AML-193 (cell line): ENCODE data around the gene KCNN3.
A peak's percentile ranks its signal among the peaks of the same experiment; 100 is the strongest.
"Not testable (repeated sequence)": the region's sequence is repeated elsewhere in the genome, so short reads cannot be mapped to it uniquely, and the experiment has no call there.

ENCODE experiments used
- DNase-seq, 2 experiments: peaks; one replicate each; lab custom pipeline; 2025; lab: John Stamatoyannopoulos, UW

Gene KCNN3

GRCh38 chr1:154870115-154870571 lies at the start of gene KCNN3:
KCNN3 (minus strand) TSS chr1:154870281; CDS start chr1:154869964, 317 bp downstream.
- DNase-seq, result no peak

GRCh38 chr1:154913273-154913672 lies 43.2 kb upstream of the KCNN3 start:
- no peak for DNase-seq

GRCh38 chr1:154912755-154913154 lies 42.7 kb upstream of the KCNN3 start:
- DNase-seq, result no peak

- no peak for DNase-seq
Observed at GRCh38 chr1:154911691-154912550, 41.8 kb upstream of the KCNN3 start.

- no peak for DNase-seq
Observed at GRCh38 chr1:154910851-154911250, 40.8 kb upstream of the KCNN3 start.

- no peak for DNase-seq
Observed at GRCh38 chr1:154908937-154909336, 38.9 kb upstream of the KCNN3 start.

- DNase-seq, result not testable (repeated sequence)
Observed at GRCh38 chr1:154908129-154908528, 38.0 kb upstream of the KCNN3 start.

GRCh38 chr1:154906621-154907081 lies 36.6 kb upstream of the KCNN3 start:
- peak; percentile 2 to 16 for DNase-seq

GRCh38 chr1:154902938-154903566 lies 33.0 kb upstream of the KCNN3 start:
- DNase-seq, result no peak

DNA sequence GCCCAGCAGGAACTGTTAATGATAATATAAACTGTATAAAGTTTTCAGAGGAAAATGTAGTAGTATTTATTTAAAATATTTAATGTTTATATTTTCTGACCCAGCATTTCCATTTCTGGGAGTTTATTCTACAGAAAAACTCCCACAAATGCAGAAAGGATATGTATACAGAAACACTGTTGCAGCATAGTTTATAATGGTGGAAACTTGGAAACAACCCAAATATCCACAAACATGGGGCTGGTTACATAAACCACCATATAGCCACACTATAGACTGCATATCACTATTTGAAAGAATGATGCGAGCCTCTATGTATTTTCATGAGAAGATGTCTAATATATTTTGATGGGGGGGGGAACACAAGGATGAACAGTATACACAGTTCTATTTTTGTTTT lies 31.5 kb upstream of the KCNN3 start:
- no peak for DNase-seq

GRCh38 chr1:154899041-154899440 lies 29.0 kb upstream of the KCNN3 start:
- DNase-seq, result no peak

DNA sequence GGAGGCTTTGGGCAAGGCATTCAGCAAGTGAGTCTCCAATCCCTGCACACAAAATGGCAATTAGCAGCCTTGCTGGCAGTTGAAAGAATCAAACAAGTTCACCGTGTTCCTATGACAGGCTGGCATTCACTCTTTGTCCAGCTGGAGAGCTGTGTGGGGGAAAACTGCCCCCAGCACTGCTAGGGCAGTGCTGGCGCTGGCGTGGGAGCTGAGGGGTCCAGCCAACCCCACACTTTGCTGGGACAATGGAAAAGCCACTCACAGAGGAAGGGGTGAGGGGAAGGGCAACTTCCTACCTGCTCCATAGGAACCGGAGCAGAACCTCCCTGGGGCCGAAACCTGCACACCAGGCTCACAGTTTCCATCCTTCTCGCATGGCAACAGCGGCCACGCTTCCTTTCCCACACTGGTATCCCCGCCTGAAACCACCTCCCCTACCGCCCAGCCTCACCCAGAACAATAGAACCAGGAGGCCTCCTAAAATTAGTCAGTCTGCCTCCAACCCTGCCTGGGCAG lies 26.7 kb upstream of the KCNN3 start:
- no peak for DNase-seq

- DNase-seq, result no peak
Observed at GRCh38 chr1:154895798-154896197, 25.7 kb upstream of the KCNN3 start.

GRCh38 chr1:154891452-154891851 lies 21.4 kb upstream of the KCNN3 start:
- DNase-seq, result no peak

DNA sequence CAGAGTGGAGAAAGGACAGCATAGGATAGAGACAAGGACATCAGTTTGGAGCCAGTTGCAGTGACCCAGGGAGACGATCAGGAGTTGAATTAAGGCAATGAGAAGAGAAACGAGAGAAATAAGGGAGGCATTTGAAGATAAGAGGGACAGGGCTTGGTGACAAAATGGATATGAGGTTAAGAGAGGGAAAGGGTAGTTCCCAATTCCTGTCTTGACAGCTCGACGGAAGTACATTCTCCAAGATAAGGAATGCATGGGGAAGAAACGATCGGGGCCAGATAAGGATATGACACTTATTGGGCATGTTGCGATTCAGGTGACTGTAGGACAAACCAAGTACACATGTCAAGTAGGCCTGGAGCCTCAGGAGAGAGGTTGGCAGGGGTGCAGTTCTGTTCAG lies 18.7 kb upstream of the KCNN3 start:
- DNase-seq, result no peak

DNA sequence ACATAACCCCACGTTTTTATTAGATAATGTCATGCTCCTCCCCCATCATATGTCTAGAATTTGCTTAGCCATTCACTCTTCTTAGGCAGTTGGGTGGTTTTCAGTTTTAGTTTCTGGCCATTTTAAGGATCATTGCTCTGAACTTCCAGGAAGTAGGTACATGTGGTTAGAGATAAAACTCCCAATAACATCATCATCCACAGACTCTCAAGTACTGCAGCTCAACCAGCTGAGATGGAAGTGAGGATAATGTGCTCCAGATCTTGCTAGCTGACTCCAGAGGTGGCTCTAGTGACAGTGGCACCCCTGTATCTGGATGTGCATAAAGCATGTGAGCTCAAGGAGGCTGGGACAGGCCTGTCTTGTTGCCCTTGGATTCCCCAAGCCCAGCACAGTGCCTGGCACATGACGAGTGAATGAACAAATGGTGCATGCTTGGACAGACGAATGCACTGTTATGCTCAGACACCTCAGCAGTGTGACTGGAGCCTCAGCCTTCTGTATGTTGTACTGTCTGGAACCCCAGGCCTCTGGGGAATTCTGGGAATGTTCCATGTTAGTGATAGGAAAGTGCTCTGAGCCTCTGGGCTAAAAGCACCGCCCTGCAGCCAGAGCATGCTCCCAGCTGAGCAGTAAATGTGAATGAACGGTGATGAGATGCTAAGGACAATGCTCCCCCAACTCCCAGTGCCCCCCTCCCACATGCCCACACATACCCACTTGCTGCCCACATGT lies 16.4 kb upstream of the KCNN3 start:
- no peak for DNase-seq

GRCh38 chr1:154884869-154885701 lies 15.0 kb upstream of the KCNN3 start:
- no peak for DNase-seq

- no peak for DNase-seq
Observed at GRCh38 chr1:154883919-154884868, 14.1 kb upstream of the KCNN3 start.

DNA sequence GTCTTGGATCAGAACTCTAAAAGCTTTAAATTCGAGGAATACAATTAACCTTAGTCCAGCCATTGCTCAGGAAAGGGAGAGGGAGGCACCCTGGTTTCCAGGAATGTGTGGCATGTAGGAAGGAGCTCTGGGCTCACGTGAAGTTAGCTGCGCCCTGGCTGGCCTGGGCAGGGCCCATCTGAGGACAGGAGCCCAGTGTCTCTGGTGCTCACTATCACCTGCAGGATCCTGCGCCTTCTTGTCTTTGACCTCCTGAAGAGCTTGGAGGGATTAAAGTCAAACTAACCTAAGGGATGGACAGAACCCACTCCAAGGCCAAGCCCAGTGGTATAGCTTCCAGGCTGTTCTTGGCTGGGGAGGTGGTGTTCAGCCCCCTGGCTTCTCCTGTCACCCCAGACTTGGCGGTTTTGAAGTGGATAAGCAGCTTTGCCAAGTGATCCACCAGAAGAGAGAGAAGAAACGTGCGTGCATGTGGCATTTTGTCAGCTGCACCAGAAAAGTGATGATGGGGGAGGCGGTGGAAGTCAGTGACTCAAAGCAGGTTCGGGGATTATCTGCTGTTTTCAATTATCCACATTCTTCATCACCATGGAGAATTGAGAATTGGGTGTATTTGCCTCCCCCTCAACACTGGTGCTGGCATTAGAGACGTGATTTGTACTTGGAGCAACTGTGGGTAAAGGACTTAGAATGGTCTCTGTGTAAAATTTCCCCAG lies 11.9 kb upstream of the KCNN3 start:
- DNase-seq, result no peak

DNA sequence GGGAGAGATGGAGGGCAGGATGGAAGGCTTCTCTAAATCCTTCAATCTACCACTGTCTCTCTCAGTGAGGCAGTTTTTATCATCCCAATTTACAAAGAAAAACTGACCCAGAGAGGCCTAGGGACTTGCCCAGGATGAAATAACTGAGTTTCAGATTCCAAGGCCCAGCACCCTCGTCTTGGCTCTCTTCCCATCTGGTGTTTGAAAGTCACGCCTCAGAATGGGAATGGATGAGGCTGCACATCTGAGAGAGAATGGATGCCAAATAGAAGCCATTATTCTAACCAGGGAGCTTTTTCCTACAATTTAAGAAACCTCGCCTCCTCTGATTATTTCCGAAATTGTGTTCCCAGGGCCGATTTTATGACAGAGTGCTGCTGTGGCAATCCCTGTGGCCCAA lies 10.6 kb upstream of the KCNN3 start:
- DNase-seq, result no peak
